Lower leg skin (tissue), 4 donors: Measurements from ENCODE around the gene C16orf96. TPM values are rescaled to one million over a fixed set of nuclear protein-coding genes. Genes with fewer than 3 reads are reported as not detected.
A peak's percentile ranks its signal among the peaks of the same experiment; 100 is the strongest.

Source experiments
- DNase-seq, 2 donors: peaks; one replicate each; pipeline ENCODE4 v3.0.0-alpha.2; 2019; ENCODE audit warnings: low spot score in 2 of 2
- H3K4me3 ChIP-seq: fragments of 200-600 bp; sonication (generic); 2 replicates; pipeline ENCODE4 v1.5.1; 2017; ENCODE audit warnings: mild to moderate bottlenecking, low read depth; ENCODE audit not compliant: poor library complexity, severe bottlenecking
- CTCF ChIP-seq, 3 donors: fragments of 450-650 bp; IDR thresholded peaks; one replicate each; pipeline ENCODE4 v1.5.1; 2016; ENCODE audit warnings: antibody characterized with exemption in 3 of 3, mild to moderate bottlenecking in 3 of 3, moderate library complexity in 2 of 3
- POLR2A ChIP-seq, 2 donors: fragments of 450-650 bp; IDR thresholded peaks; one replicate each; pipeline ENCODE4 v1.6.1; 2016 to 2017; ENCODE audit warnings: antibody characterized with exemption in 2 of 2, mild to moderate bottlenecking in 1 of 2, moderate library complexity in 1 of 2
- WGBS, 2 donors: methylation state at CpG; one replicate each; pipeline ENCODE4 v1.1.5; 2018; 5-methylcytosine and 5-hydroxymethylcytosine counted together
- intact Hi-C: fragments of 100-400 bp; cut with DNase I; formaldehyde crosslinking; loops from one replicate; pipeline ENCODE4 v1.15.0; 2023; ENCODE audit warnings: low total_unique reads
- total RNA-seq, 4 donors: library from RNA; depleted of rRNA; stranded (reverse); fragments of >200 nt; gene quantifications; one replicate each; pipeline ENCODE4 v1.1.0, GENCODE V29; 2016

C16orf96 gene
- total RNA-seq, 4 donors from 2014 or later, result 0.08 to 0.49 (median 0.29) TPM

- intact Hi-C loops, result no loop called here
- 90 to 92% methylated on average over 5 to 7 of the region's 7 CpGs for WGBS, 2 donors
- DNase-seq, result no peak
- no peak overlapping the region for H3K4me3 ChIP-seq
- TF ChIP-seq POLR2A (IDR thresholded peaks at IDR 0.05) (no peak), CTCF (IDR thresholded peaks at IDR 0.05) (no peak)
Measured at GRCh38 chr16:4612474-4612931, 56.4 kb downstream of the C16orf96 start.

GRCh38 chr16:4612977-4613635 lies 57.0 kb downstream of the C16orf96 start:
- intact Hi-C loops, result no loop called here
- no peak for TF ChIP-seq POLR2A (IDR thresholded peaks at IDR 0.05)
- TF ChIP-seq CTCF (IDR thresholded peaks at IDR 0.05), result no peak
- WGBS, 2 donors, result 32 to 42% methylated on average over 9 to 10 of the region's 14 CpGs
- DNase-seq, result no peak
- H3K4me3 ChIP-seq, result peak overlapping the region; percentile 67

- no peak for DNase-seq
- 0 to 2% methylated on average over 6 to 52 of the region's 92 CpGs for WGBS, 2 donors
- no peak for TF ChIP-seq POLR2A (IDR thresholded peaks at IDR 0.05)
- TF ChIP-seq CTCF (IDR thresholded peaks at IDR 0.05), result no peak
- intact Hi-C loops, result no loop called here
- peak overlapping the region; percentile 67 for H3K4me3 ChIP-seq
Measured at GRCh38 chr16:4613636-4614570, 57.8 kb downstream of the C16orf96 start.

GRCh38 chr16:4614571-4615383 lies 58.6 kb downstream of the C16orf96 start, which contains the start of gene UBALD1:
Gene UBALD1 (minus strand): TSS chr16:4614888. CDS start chr16:4614797, 91 bp downstream.
- DNase-seq, result peak; percentile 81 to 96
- WGBS, 2 donors, result 12 to 43% methylated on average over 7 to 51 of the region's 100 CpGs

More at GRCh38 chr16:4614571-4615383, 58.6 kb downstream of the C16orf96 start, which contains the start of gene UBALD1:
- TF ChIP-seq CTCF (IDR thresholded peaks at IDR 0.05) (no peak), POLR2A (IDR thresholded peaks at IDR 0.05) (no peak)
- intact Hi-C loops, result no loop called here
- peak within 1 kb of the TSS; percentile 67 for H3K4me3 ChIP-seq
